Amygdala (tissue), 56 donors: ENCODE data around the gene RCAN2.

Experiments
- DNase-seq, 56 donors: peaks; one replicate each; lab custom pipeline; 2025; lab: John Stamatoyannopoulos, UW

The RCAN2 gene

DNA sequence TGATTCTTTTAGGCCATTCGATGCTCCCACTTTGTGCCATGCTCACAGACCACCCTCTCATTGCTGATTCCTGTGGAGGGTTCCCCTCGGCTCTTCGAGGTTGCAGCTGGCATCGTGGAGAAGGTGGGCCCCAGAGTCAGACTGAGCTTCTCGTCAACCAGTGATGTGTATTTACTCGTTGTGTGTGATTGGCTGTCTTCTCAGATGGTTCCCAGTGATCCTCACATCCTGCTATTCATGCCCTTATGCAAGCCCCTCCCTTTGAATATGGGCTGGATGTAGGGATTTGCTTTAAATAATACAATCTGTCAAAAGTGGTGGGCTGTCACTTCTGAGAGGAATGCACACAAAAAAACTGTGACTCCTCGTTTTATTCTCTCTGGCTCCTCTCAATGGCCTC lies 220.9 kb downstream of the RCAN2 start:
- no peak for DNase-seq

- peak in 24 of 56 donors; percentile 1 to 75 (median 17) for DNase-seq
Measured at GRCh38 chr6:46269447-46270229, 221.6 kb downstream of the RCAN2 start.

GRCh38 chr6:46267515-46267914 lies 223.7 kb downstream of the RCAN2 start:
- DNase-seq = no peak

DNA sequence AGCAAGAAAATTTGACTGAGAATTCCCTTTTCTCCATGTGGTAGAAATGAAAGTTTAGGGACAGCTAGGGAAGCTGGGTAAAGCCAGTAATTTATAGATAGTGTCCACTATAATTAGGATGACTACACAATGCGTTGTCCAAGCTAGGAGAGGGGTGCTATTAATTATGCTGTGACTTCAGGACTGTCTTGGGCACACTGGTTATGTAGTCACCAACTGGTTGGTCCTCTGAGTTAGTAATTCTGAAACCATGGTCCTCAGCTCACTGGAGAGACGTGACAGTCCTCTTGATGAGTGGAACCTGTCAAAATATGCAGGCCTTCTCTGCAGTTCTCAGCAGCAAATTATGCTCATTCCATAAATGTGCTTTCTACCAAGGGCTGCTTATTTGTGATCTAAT lies 225.9 kb downstream of the RCAN2 start:
- DNase-seq = no peak

DNA sequence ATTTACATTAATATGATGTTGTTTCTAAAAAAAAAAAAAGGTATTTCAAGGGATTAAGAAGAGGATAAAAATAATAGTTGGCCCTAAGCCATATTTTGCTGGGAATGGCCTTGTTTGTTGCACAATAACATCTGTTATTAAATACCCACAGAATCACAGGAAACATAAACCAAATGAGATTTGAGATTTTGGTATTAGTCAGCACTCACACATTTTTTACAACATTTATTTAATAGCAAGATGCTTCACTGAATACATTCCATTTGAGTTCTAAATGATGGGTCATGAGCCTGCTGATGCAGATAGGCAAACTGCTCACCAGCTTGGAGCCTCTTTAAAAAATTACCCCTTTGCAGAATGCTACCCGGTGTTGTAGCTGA lies 227.6 kb downstream of the RCAN2 start:
- no peak for DNase-seq

DNA sequence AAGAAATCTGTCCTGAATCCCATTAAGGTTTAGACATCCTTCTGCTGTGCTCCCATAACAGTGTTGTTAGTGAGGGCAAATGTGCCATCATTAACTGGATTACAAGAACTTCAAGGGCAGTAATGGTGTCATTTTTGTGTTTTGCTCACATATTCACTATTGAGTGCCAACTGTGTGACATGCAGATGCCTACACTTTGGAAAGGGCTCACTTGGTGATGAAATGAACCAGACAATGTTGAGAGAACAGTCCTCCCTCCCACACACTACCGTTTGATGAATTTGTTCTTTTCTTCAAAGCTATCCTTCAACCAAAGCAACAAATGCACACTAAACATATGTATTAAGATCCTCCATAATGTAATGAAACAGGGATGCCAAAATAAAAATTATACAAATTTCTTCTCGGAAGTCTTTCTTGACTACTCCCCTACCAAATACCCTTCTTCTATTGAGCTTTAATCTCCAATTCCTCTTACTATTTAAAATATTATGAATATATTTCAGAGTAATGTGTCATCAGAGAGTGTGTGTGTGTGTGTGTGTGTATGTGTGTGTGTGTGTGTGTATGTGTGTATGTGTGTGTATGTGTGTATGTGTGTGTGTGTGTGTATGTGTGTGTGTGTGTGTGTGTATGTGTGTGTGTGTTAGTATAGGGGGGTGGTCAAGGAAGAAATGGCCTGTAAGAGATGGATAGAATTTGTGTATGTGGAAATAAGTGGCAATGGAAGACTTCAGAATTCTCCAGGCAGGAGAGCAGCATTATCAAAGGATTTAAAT lies 228.1 kb downstream of the RCAN2 start:
- no peak for DNase-seq

GRCh38 chr6:46258249-46258648 lies 233.0 kb downstream of the RCAN2 start:
- DNase-seq = no peak

GRCh38 chr6:46255528-46255927 lies 235.7 kb downstream of the RCAN2 start:
- no peak for DNase-seq

GRCh38 chr6:46254946-46255345 lies 236.3 kb downstream of the RCAN2 start:
- DNase-seq = no peak

- no peak for DNase-seq
Measured at GRCh38 chr6:46254331-46254730, 236.9 kb downstream of the RCAN2 start.

- no peak for DNase-seq
Measured at GRCh38 chr6:46251583-46252339, 239.5 kb downstream of the RCAN2 start.

GRCh38 chr6:46248143-46248542 lies 243.1 kb downstream of the RCAN2 start:
- no peak for DNase-seq

DNA sequence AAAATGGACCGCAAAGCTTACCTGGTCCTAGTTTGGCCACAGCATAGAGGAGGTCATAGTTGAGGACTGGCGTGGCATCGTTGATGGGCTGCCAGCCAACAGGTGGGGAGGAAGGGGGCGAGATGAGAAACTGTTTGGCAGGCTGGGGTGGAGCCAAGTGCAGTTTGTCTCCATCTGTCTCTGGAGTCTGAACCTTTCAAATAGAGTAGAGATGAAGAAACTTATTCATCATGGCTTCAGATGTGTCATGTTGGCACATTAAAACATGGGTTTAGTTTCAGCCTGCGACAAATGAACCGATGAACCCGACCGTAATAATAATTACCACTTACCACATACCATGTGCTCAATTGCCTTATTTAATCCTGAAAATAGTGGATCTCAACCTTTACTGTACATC lies 244.5 kb downstream of the RCAN2 start:
- DNase-seq = no peak

- DNase-seq = no peak
Measured at GRCh38 chr6:46246081-46246480, 245.2 kb downstream of the RCAN2 start.

DNA sequence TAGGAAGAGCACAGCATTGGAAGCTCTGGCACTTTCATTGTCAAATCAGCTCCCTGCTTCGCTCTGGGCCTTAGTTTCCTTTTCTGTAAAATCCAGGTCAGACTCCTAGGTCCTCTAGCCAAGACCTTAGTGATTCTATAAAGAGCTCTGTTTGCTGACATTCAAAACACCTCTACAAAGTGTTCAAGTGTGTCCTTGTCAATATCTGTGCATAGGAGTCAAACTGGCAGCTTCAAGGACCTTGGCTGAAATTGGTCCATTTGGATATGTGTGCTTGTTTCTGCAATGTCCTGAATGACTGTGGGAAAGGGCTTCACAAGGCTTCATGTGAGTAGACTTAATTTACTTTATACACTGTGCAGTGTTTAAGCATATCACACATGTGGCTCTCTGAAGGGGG lies 246.6 kb downstream of the RCAN2 start:
- DNase-seq = no peak

- no peak for DNase-seq
Measured at GRCh38 chr6:46243754-46244153, 247.5 kb downstream of the RCAN2 start.

- DNase-seq = no peak
Measured at GRCh38 chr6:46242921-46243320, 248.3 kb downstream of the RCAN2 start.

DNA sequence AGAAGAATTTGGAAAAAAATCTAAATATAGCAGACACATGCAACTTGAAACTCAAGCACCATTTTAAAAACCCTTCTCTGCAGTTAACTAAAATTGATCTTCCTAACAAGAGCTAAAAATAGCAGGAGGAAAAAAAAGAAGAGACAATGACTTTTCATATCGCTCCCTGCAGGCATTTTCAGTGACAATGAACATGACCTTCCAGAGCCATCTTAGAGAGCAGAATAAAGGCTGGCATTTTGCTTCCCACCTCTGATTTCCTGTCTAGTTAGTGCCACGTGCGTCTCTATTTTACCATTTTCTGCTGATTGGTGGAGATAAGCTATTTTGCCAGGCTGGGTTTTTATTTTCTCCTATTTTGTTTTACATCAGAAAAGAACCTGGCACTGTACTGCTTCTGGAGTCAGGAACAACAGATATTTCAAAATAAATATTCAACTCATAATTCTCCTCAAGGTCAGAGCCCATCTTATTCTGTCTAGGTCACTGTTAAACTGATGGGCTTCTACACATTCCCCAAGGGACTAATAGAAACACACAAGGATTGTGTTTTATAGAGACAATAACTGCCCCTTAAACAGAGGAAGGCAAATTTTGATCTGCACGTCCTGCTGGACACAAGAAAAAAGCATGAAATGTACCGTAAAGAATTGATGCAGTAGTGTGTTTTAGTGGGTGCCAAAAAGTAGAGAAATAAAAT lies 250.2 kb downstream of the RCAN2 start:
- no peak for DNase-seq

- DNase-seq = no peak
Measured at GRCh38 chr6:46236752-46237151, 254.5 kb downstream of the RCAN2 start.

DNA sequence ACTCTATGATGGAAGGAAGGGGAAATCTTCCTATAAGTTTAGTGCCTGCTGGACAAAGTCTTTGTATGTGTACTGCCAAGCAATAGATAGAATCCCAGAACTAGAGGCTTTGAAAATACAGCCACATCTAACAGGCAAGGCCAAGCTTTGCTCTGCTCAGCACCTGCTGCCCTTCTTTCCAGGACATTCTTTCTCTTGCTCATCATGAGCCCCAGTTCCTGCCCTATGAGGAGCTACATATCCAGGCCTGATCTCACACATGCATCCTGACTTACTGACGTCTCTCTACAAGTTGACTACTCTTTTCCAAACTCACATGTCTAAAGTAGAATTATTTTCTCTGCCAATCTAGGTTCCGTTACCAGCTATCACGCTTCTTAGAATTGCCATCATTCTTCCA lies 256.0 kb downstream of the RCAN2 start:
- DNase-seq = no peak

- DNase-seq = no peak
Measured at GRCh38 chr6:46234700-46235099, 256.5 kb downstream of the RCAN2 start.
